HCT116 (cell line): ENCODE measurements around the gene CAMTA2. TPM values are rescaled to one million over a fixed set of nuclear protein-coding genes. Genes with fewer than 3 reads are reported as not detected.

Experiments
- ATAC-seq: fragments of 200-7000 bp; cut with Tn5 transposase; 2 replicates; pipeline ENCODE4 v1.9.1; 2020; ENCODE audit warnings: mild to moderate bottlenecking, moderate library complexity
- BruUV-seq: library from RNA; stranded (reverse); fragments of 400-500 nt; replicated peaks from 2 replicates; lab custom pipeline; 2021; lab: Mats Ljungman, UMichigan
- CTCF ChIA-PET: fragments of 300-600 bp; sonication (Branson Sonifier 250); formaldehyde crosslinking; loops from one replicate; lab custom pipeline; 2021; ENCODE audit warnings: antibody characterized with exemption; lab: Charles Lee
- POLR2A ChIA-PET: fragments of 300-600, 350-600 bp; sonication (Branson Sonifier 250); formaldehyde crosslinking; loops from one replicate; lab custom pipeline; 2021; ENCODE audit warnings: antibody characterized with exemption; lab: Charles Lee
- RAD21 ChIA-PET, 2 experiments: fragments of 300-600 bp; sonication (Branson Sonifier 250); formaldehyde crosslinking; loops; one replicate each; lab custom pipeline; 2023; ENCODE audit warnings: low total read pairs in 2 of 2; ENCODE audit not compliant: uncharacterized antibody in 2 of 2, unreplicated experiment in 2 of 2, low non-redundant PET in 1 of 2; lab: Charles Lee
- DNase-seq: peaks from one replicate; pipeline ENCODE4 v3.0.0-alpha.2; 2010; ENCODE audit warnings: low read depth, low spot score
- H2AFZ ChIP-seq: fragments of 200-600 bp; shearing (Covaris generic), sonication (generic); 2 replicates; pipeline ENCODE4 v1.6.1; 2017; ENCODE audit warnings: low read depth, mixed run types, mixed read lengths, antibody characterized with exemption, low read length; ENCODE audit not compliant: poor library complexity, severe bottlenecking
- H3K27ac ChIP-seq: 2 replicates; pipeline ENCODE4 v1.5.1; 2012; ENCODE audit warnings: low read depth, low read length
- H3K27me3 ChIP-seq: fragments of 200-600 bp; sonication (generic); 2 replicates; pipeline ENCODE4 v1.6.1; 2016; ENCODE audit warnings: mixed run types, low read length, mixed read lengths; ENCODE audit not compliant: insufficient read depth
- H3K36me3 ChIP-seq, 2 experiments: fragments of 200-500 bp in 1 of 2; fragments of 200-600 bp in 1 of 2; sonication (Bioruptor generic) in 1 of 2; sonication (generic) in 1 of 2; 2 replicates each; pipeline versions ENCODE4 v1.5.1 to v1.6.1; 2014 to 2016; ENCODE audit warnings: low read length in 2 of 2, inconsistent platforms in 1 of 2, mixed read lengths in 1 of 2, mixed run types in 1 of 2; ENCODE audit not compliant: insufficient read depth in 2 of 2, control insufficient read depth in 1 of 2
- H3K4me1 ChIP-seq, 2 experiments: fragments of 200-600 bp in 1 of 2; sonication (generic) in 1 of 2; 2 replicates each; pipeline versions ENCODE4 v1.5.1 to v1.6.1; 2012 to 2017; ENCODE audit warnings: low read length in 2 of 2, inconsistent platforms in 1 of 2, mild to moderate bottlenecking in 1 of 2, mixed read lengths in 1 of 2, mixed run types in 1 of 2, moderate library complexity in 1 of 2; ENCODE audit not compliant: insufficient read depth in 2 of 2, control insufficient read depth in 1 of 2
- H3K4me2 ChIP-seq: fragments of 200-600 bp; sonication (generic); 2 replicates; pipeline ENCODE4 v1.6.1; 2017; ENCODE audit warnings: mixed run types, low read length, mixed read lengths
- H3K4me3 ChIP-seq, 2 experiments: fragments of 200-600 bp in 1 of 2; sonication (generic) in 1 of 2; replicated peaks in 1 of 2; 2 replicates each; pipeline ENCODE4 v1.5.1; 2011 to 2016; ENCODE audit warnings: low read length in 2 of 2, control low read depth in 1 of 2, low read depth in 1 of 2, mild to moderate bottlenecking in 1 of 2, mixed read lengths in 1 of 2, mixed run types in 1 of 2
- H3K79me2 ChIP-seq: fragments of 200-600 bp; sonication (generic); 2 replicates; pipeline ENCODE4 v1.6.1; 2017; ENCODE audit warnings: mild to moderate bottlenecking, mixed run types, low read length, moderate library complexity, mixed read lengths; ENCODE audit not compliant: insufficient read depth
- H3K9ac ChIP-seq: fragments of 200-600 bp; sonication (generic); 2 replicates; pipeline ENCODE4 v1.6.1; 2016; ENCODE audit warnings: low read length, mixed read lengths
- H3K9me2 ChIP-seq: fragments of 200-600 bp; sonication (generic), shearing (Covaris generic); 2 replicates; pipeline ENCODE4 v1.6.1; 2017; ENCODE audit warnings: mixed run types, mild to moderate bottlenecking, moderate library complexity; ENCODE audit not compliant: insufficient read depth
- H3K9me3 ChIP-seq, 2 experiments: fragments of 200-500 bp in 1 of 2; fragments of 200-600 bp in 1 of 2; sonication (Bioruptor generic) in 1 of 2; sonication (generic) in 1 of 2; 2 replicates each; pipeline ENCODE4 v1.6.1; 2014 to 2017; ENCODE audit warnings: low read length in 2 of 2, mixed read lengths in 2 of 2, inconsistent platforms in 1 of 2, low read depth in 1 of 2, mild to moderate bottlenecking in 1 of 2, mixed run types in 1 of 2, moderate library complexity in 1 of 2; ENCODE audit not compliant: control insufficient read depth in 1 of 2, insufficient read depth in 1 of 2
- H4K20me1 ChIP-seq: fragments of 200-600 bp; sonication (generic), shearing (Covaris generic); 2 replicates; pipeline ENCODE4 v1.6.1; 2017; ENCODE audit warnings: mixed run types, mild to moderate bottlenecking, moderate library complexity; ENCODE audit not compliant: insufficient read depth
- CTCF ChIP-seq, 3 experiments: fragments of 200-600 bp in 1 of 3; sonication (generic) in 1 of 3; IDR thresholded peaks in 2 of 3; conservative IDR thresholded peaks in 1 of 3; 2 replicates each; pipeline ENCODE4 v1.5.1; 2012 to 2017; ENCODE audit warnings: low read depth in 2 of 3, low read length in 2 of 3, antibody characterized with exemption in 1 of 3, borderline replicate concordance in 1 of 3, control low read depth in 1 of 3, mild to moderate bottlenecking in 1 of 3, mixed read lengths in 1 of 3, mixed run types in 1 of 3, moderate library complexity in 1 of 3; ENCODE audit not compliant: insufficient read depth in 1 of 3
- EGR1 ChIP-seq: IDR thresholded peaks from 2 replicates; pipeline ENCODE4 v1.6.1; 2012; ENCODE audit warnings: low read depth
- EZH2phosphoT487 ChIP-seq: fragments of 200-600 bp; IDR thresholded peaks from 2 replicates; pipeline ENCODE4 v1.6.1; 2018; ENCODE audit warnings: antibody characterized with exemption, borderline replicate concordance
- POLR2AphosphoS5 ChIP-seq: IDR thresholded peaks from 2 replicates; pipeline ENCODE4 v1.6.1; 2011; ENCODE audit warnings: mild to moderate bottlenecking, low read depth, low read length, moderate library complexity
- ZBTB33 ChIP-seq: IDR thresholded peaks from 2 replicates; pipeline ENCODE4 v1.6.1; 2011; ENCODE audit warnings: mild to moderate bottlenecking, low read length, moderate library complexity; ENCODE audit not compliant: insufficient replicate concordance; ENCODE audit errors: extremely low read depth
- intact Hi-C: fragments of 100-400 bp; cut with micrococcal nuclease; formaldehyde crosslinking; loops from 2 replicates; pipeline ENCODE4 v1.10.0; 2022
- total RNA-seq: library from RNA; stranded (reverse); gene quantifications from one replicate; pipeline ENCODE4 v1.2.1, GENCODE V29; 2021; ENCODE audit not compliant: unreplicated experiment

CAMTA2 gene
- total RNA-seq, 1 experiment from 2014 or later: 37.8 TPM

- peaks cover 12% of the 10 kb centered on the region; the same call in 1 of the 2 replicates for H4K20me1 ChIP-seq
- DNase-seq: no peak
- ChIA-PET RAD21 (no interaction called here), CTCF (no interaction called here), POLR2A (interaction anchor here (2.0 kb wide), 1 partner anchor 25 kb away, joined by 5 read pairs; the partner anchor contains the start of gene SPAG7)
- ATAC-seq: no peak
- H3K4me2 ChIP-seq: no peak overlapping the region
- peaks cover 9 to 32% of the 10 kb centered on the region in 2 experiments; a peak in 2 of 4 replicates for H3K36me3 ChIP-seq
- no peaks in the 10 kb centered on the region for H3K27me3 ChIP-seq
- peaks cover 28 to 56% of the 10 kb centered on the region in 2 experiments for H3K4me1 ChIP-seq
- 0 out of 2 replicates have a peak overlapping the region, but pooled peaks have one; percentile 15 for H3K27ac ChIP-seq
- no peak overlapping the region for H3K4me3 ChIP-seq
- intact Hi-C loops: no loop called here
- H2AFZ ChIP-seq: no peak overlapping the region
- BruUV-seq: no TSS peak
- H3K9me3 ChIP-seq: no peaks in the 10 kb centered on the region
- peaks cover 91% of the 10 kb centered on the region for H3K79me2 ChIP-seq
- no peaks in the 10 kb centered on the region for H3K9me2 ChIP-seq
- TF ChIP-seq EZH2phosphoT487 (no peak), POLR2AphosphoS5 (peak; percentile 37; the same call in 1 of the 2 replicates)
- H3K9ac ChIP-seq: no peak overlapping the region
Measured at GRCh38 chr17:4942760-4943508, 44.5 kb downstream of the CAMTA2 start.

DNA sequence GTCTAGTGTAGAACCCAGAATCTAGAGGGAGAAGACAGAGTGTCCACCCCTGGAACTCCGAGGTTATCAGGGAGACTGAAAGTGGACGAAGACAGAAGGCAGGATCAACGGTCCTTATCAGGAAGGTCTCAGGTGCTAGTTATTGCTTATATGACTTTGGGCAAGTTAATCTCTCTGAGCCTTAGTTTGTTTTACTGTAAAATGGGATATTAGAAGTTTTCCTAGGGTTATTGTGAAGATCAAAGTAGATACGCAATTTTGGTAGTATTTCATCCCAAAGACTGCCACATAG is 46.2 kb downstream of the CAMTA2 start:
- H3K9me2 ChIP-seq: no peaks in the 10 kb centered on the region
- no peak for DNase-seq
- BruUV-seq: no TSS peak
- H3K4me1 ChIP-seq: peaks cover 23 to 50% of the 10 kb centered on the region in 2 experiments
- TF ChIP-seq CTCF (IDR thresholded peaks at IDR 0.05 in 2 of 3, conservative IDR thresholded peaks at IDR 0.05 in 1 of 3; ENCODE audit: borderline replicate concordance in 1 of 3, insufficient read depth in 1 of 3, low read depth in 2 of 3, low read length in 2 of 3) (no peak), EGR1 (no peak), POLR2AphosphoS5 (no peak), ZBTB33 (no peak)
- TF ChIP-seq, all 23 proteins: peak for 0
- H3K27ac ChIP-seq: peak overlapping the region; percentile 95
- H3K4me2 ChIP-seq: peak overlapping the region; percentile 100
- H3K4me3 ChIP-seq: peak overlapping the region; percentile 86 to 93
- ChIA-PET RAD21 (no interaction called here), POLR2A (interaction anchor here (1.0 to 2.1 kb wide), 2 partner anchors 46 to 121 kb away, joined by 3 to 7 read pairs; partner anchors contain the start of gene CAMTA2), CTCF (no interaction called here)
- H3K9me3 ChIP-seq: no peaks in the 10 kb centered on the region
- no peaks in the 10 kb centered on the region for H3K27me3 ChIP-seq
- peaks cover 8 to 31% of the 10 kb centered on the region in 2 experiments; a peak in 2 of 4 replicates for H3K36me3 ChIP-seq
- H2AFZ ChIP-seq: no peak overlapping the region
- intact Hi-C loops: no loop called here
- H4K20me1 ChIP-seq: peaks cover 3% of the 10 kb centered on the region; the same call in 1 of the 2 replicates
- ATAC-seq: no peak
- peak overlapping the region; percentile 96 for H3K9ac ChIP-seq
- H3K79me2 ChIP-seq: peaks cover 78% of the 10 kb centered on the region
